Uterus (tissue), 4 donors: ENCODE results near the gene GPR27. TPM values are rescaled to one million over a fixed set of nuclear protein-coding genes. Genes with fewer than 3 reads are reported as not detected.

ENCODE experiments used
- DNase-seq, 2 donors: peaks; one replicate each; pipeline ENCODE4 v3.0.0-alpha.2; 2019 to 2020
- H3K27ac ChIP-seq, 2 donors: fragments of 200-600 bp; sonication (generic); 1 replicate in 1 of 2; 2 replicates in 1 of 2; pipeline ENCODE4 v1.5.1; 2016 to 2018
- H3K27me3 ChIP-seq, 2 donors: fragments of 200-600 bp; sonication (generic); one replicate each; pipeline ENCODE4 v1.5.1; 2018 to 2019; ENCODE audit warnings: control low read depth in 1 of 2
- H3K36me3 ChIP-seq, 2 donors: fragments of 200-600 bp; sonication (generic); one replicate each; pipeline ENCODE4 v1.5.1; 2019; ENCODE audit warnings: control low read depth in 1 of 2
- H3K4me1 ChIP-seq, 2 donors: fragments of 200-600 bp; sonication (generic); one replicate each; pipeline ENCODE4 v1.5.1; 2018 to 2019; ENCODE audit warnings: control low read depth in 1 of 2
- H3K4me3 ChIP-seq, 2 donors: fragments of 200-600 bp; sonication (generic); 1 replicate in 1 of 2; 2 replicates in 1 of 2; pipeline ENCODE4 v1.5.1; 2018 to 2019; ENCODE audit warnings: mild to moderate bottlenecking in 1 of 2
- H3K9me3 ChIP-seq, 2 donors: fragments of 200-600 bp; sonication (generic); one replicate each; pipeline ENCODE4 v1.5.1; 2019; ENCODE audit warnings: control low read depth in 1 of 2
- POLR2A ChIP-seq, 2 donors: fragments of 450-650 bp; IDR thresholded peaks; one replicate each; pipeline ENCODE4 v1.6.1; 2016; ENCODE audit warnings: antibody characterized with exemption in 2 of 2, mild to moderate bottlenecking in 1 of 2, moderate library complexity in 1 of 2
- intact Hi-C: fragments of 100-400 bp; cut with DNase I; formaldehyde crosslinking; loops from one replicate; pipeline ENCODE4 v1.15.1; 2023; ENCODE audit warnings: low total_unique reads
- total RNA-seq, 4 donors: library from RNA; depleted of rRNA in 3 of 4; stranded (reverse); fragments of >200 nt in 3 of 4; gene quantifications; one replicate each; pipeline versions ENCODE4 v1.1.0 to v1.2.4, GENCODE V29; 2014 to 2023
- TF ChIP-seq, protein P1 (sequence below), 4 experiments: fragments of 200-600 bp in 2 of 4; fragments of 450-650 bp in 2 of 4; sonication (generic) in 2 of 4; IDR thresholded peaks; one replicate each; pipeline ENCODE4 v1.5.1; 2016 to 2019; ENCODE audit warnings: antibody characterized with exemption in 4 of 4, mild to moderate bottlenecking in 2 of 4, moderate library complexity in 1 of 4
- donor health status: DM: yes; HTN: yes; CAD: no.

The GPR27 gene
- total RNA-seq, 4 donors from 2014 or later = under 0.01 to 9.7 (median 4.4) TPM

DNA sequence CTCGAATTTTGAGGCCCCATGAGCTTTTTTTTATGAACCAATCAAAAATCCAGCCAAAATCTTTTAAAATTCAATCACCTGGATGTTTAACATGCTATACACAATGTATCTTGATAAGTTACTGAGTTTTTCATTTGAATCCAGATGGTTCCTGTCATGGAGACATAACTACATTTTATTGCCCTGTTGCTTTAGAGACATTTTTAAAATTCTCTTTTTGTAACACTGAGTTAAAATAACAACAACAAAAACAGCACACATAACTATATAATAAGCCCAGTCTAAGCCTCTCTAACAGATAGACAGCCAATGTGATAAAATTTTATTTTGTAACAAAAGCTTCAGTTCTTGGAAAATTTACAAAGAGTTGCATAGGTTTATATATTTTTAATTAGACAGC lies 29.5 kb downstream of the GPR27 start:
- peaks cover 0 to 8% of the 10 kb centered on the region in 2 donors for H3K4me1 ChIP-seq
- H3K27ac ChIP-seq = no peak overlapping the region
- DNase-seq = no peak
- no peak overlapping the region for H3K4me3 ChIP-seq
- TF ChIP-seq, protein P1, sequence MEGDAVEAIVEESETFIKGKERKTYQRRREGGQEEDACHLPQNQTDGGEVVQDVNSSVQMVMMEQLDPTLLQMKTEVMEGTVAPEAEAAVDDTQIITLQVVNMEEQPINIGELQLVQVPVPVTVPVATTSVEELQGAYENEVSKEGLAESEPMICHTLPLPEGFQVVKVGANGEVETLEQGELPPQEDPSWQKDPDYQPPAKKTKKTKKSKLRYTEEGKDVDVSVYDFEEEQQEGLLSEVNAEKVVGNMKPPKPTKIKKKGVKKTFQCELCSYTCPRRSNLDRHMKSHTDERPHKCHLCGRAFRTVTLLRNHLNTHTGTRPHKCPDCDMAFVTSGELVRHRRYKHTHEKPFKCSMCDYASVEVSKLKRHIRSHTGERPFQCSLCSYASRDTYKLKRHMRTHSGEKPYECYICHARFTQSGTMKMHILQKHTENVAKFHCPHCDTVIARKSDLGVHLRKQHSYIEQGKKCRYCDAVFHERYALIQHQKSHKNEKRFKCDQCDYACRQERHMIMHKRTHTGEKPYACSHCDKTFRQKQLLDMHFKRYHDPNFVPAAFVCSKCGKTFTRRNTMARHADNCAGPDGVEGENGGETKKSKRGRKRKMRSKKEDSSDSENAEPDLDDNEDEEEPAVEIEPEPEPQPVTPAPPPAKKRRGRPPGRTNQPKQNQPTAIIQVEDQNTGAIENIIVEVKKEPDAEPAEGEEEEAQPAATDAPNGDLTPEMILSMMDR (IDR thresholded peaks at IDR 0.05) = no peak
- TF ChIP-seq POLR2A (IDR thresholded peaks at IDR 0.05) = no peak
- intact Hi-C loops = no loop called here
- H3K36me3 ChIP-seq = no peaks in the 10 kb centered on the region
- no peaks in the 10 kb centered on the region for H3K9me3 ChIP-seq
- peaks cover 21 to 66% of the 10 kb centered on the region in 2 donors for H3K27me3 ChIP-seq

DNA sequence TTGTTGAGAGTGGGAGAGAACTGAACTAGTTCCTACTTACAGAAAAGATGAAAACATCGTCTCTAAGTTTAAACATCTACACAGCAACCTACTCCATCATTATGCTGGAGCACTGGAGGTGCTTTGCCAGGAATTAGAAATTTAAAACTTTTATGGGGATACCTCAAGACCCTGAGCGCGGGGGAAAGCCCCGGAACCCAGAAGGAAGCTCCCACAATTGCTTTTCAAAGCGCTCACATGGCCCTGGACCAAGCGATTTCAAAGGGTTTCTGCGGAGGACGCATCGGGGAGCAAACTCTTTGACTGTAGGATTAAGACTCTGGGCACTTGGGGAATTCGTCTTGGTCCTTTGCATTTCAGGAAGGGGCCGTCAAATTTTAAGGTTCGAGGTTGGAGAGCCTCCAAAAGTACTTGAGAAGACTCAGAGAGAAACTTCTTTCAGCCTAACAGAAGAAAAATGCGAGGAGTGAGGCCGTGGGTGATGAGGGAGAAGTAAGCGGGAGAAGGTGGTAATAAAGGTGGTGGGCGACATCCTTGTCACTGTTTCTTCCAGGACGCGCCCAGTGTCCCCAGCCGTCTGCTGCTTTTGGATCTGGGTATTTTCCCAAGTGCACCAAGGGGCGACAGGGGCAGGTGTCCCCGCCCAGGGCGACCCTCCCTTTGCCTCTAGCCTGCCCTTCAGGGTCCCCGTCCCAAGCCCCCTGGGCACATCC lies 30.7 kb downstream of the GPR27 start:
- H3K27ac ChIP-seq = no peak overlapping the region
- H3K4me3 ChIP-seq = peak overlapping the region in 1 of 2 donors; percentile 24
- no peaks in the 10 kb centered on the region for H3K36me3 ChIP-seq
- H3K4me1 ChIP-seq = peaks cover 0 to 8% of the 10 kb centered on the region in 2 donors
- DNase-seq = no peak
- TF ChIP-seq POLR2A (IDR thresholded peaks at IDR 0.05) = no peak
- TF ChIP-seq, protein P1 (IDR thresholded peaks at IDR 0.05) = no peak
- peaks cover 21 to 55% of the 10 kb centered on the region in 2 donors for H3K27me3 ChIP-seq
- intact Hi-C loops = no loop called here
- no peaks in the 10 kb centered on the region for H3K9me3 ChIP-seq

DNA sequence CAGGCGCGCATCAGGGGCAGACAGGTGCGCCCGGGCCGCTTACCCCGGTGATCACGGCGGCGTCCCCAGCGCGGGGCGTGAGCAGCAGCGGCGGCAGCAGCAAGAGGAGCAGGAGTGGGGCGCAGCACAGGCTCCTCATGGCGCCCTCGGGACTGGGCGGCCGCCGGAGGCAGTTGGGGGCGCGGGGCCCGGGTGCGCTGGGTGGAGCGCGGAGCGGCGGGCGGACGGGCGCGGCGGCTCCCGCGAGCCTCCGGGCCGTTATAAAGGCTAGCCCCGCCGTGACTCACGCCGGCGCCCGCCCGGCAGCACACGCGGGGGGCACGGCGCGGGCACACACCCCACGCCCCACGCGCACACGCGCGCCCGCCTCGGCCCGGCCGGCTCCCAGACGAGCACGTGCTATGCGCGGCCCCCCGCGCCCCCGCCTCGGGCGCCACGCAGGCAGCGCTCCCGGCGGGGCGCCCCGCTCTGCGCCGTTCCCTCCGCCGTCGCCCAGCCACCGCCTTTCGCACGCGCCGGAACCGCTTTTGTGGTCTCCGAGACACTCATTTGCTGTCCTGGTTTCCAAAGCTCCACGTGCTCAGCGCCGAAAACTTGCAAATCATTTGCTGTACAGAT lies 31.4 kb downstream of the GPR27 start, which contains the start of gene PROK2:
TSS of gene PROK2 (minus strand) at position 235 of the 618 bp plus-strand sequence. CDS start at position 139, 96 bp downstream.
- no peak for TF ChIP-seq POLR2A (IDR thresholded peaks at IDR 0.05)
- TF ChIP-seq, protein P1 (IDR thresholded peaks at IDR 0.05) = no peak
- no peak within 1 kb of the TSS for H3K27ac ChIP-seq
- H3K36me3 ChIP-seq = no peaks in the 10 kb centered on the region
- intact Hi-C loops = no loop called here
- no peak for DNase-seq
- H3K27me3 ChIP-seq = peaks cover 21 to 52% of the 10 kb centered on the region in 2 donors
- no peaks in the 10 kb centered on the region for H3K9me3 ChIP-seq
- H3K4me3 ChIP-seq = peak within 1 kb of the TSS in 1 of 2 donors; percentile 24
- peaks cover 0 to 8% of the 10 kb centered on the region in 2 donors for H3K4me1 ChIP-seq

DNA sequence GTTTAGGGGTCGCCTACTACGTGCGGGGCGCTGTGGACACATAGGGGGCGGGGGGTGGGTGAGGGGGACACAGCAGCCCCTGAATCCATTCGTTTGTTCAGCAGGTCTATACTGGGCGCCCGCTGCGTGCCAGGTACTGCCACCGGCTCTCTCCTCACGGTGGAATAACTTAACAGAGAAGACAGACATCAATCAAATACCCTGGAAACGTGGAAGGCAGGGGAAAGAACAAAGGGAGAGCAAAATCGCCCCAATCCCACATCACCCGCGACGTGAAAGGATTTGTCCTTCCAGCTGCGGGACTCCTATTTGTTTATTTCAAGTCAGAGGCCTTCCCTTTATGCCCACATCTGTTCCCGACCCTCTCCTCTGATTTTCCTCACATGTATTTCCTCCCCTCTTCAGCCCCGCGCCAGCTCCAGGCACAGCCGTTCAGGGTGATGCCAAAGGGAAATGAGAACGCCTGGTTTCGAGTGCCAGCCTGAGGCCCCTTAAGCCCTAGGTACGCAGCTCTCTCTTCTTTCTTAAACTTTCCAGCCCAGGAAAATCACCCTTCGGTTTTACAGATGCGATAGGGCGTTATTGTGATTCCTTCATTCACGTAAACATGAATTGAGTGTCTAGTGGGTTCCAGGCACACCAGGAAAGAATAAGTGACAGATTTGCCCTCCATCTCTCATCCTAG lies 32.0 kb downstream of the GPR27 start:
- Histone ChIP-seq H3K4me3 (no peak overlapping the region), H3K36me3 (no peaks in the 10 kb centered on the region), H3K27me3 (peaks cover 19 to 46% of the 10 kb centered on the region in 2 donors), H3K4me1 (peaks cover 0 to 8% of the 10 kb centered on the region in 2 donors), H3K27ac (no peak overlapping the region), H3K9me3 (no peaks in the 10 kb centered on the region)
- TF ChIP-seq POLR2A (IDR thresholded peaks at IDR 0.05) = no peak
- TF ChIP-seq, protein P1 (IDR thresholded peaks at IDR 0.05) = no peak
- intact Hi-C loops = no loop called here
- DNase-seq = no peak

DNA sequence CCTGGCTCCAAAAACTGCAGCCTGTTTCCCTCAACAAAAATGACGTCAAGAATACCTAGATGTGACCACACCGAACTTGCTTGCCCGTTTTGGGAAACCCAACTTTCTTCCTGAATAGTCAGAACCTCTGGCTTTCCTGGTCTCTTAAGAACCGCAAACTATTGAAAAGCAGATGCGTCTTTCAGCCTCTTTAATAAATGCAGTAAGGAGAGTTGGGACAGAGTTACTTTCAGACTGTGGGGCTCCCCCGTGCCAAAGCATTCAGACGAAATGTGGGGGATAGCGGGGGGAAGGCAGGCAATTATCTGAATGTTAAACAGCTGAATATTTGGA lies 32.5 kb downstream of the GPR27 start:
- TF ChIP-seq POLR2A (IDR thresholded peaks at IDR 0.05) = no peak
- TF ChIP-seq, protein P1 (IDR thresholded peaks at IDR 0.05) = no peak
- intact Hi-C loops = no loop called here

More for the DNA sequence above, 32.5 kb downstream of the GPR27 start:
- Histone ChIP-seq H3K36me3 (no peaks in the 10 kb centered on the region), H3K9me3 (no peaks in the 10 kb centered on the region), H3K4me3 (no peak overlapping the region), H3K27me3 (peaks cover 15 to 41% of the 10 kb centered on the region in 2 donors), H3K27ac (no peak overlapping the region), H3K4me1 (peaks cover 0 to 8% of the 10 kb centered on the region in 2 donors)
- no peak for DNase-seq
